Measurements from ENCODE around the gene ZNF697.

The ZNF697 gene

GRCh38 chr1:119660253-119661083 lies 12.4 kb upstream of the ZNF697 start:
- no peak for DNase-seq

GRCh38 chr1:119659628-119660027 lies 11.6 kb upstream of the ZNF697 start:
- no peak for DNase-seq

- DNase-seq, result no peak
Measured at GRCh38 chr1:119656410-119656955, 8.4 kb upstream of the ZNF697 start.

- DNase-seq, result no peak
Measured at GRCh38 chr1:119655154-119655553, 7.1 kb upstream of the ZNF697 start.

GRCh38 chr1:119653839-119654170 lies 5.7 kb upstream of the ZNF697 start:
- DNase-seq, result no peak

- no peak for DNase-seq
Measured at GRCh38 chr1:119653135-119653838, 5.2 kb upstream of the ZNF697 start.

GRCh38 chr1:119652587-119652986 lies 4.5 kb upstream of the ZNF697 start:
- DNase-seq, result no peak

GRCh38 chr1:119651641-119652040 lies 3.6 kb upstream of the ZNF697 start:
- no peak for DNase-seq

- no peak for DNase-seq
Measured at GRCh38 chr1:119651133-119651532, 3.1 kb upstream of the ZNF697 start.

GRCh38 chr1:119648620-119649004 lies 546 bp upstream of the ZNF697 start:
- DNase-seq, result no peak

- peak in 1 of 2 experiments; percentile 12 for DNase-seq
Measured at GRCh38 chr1:119647228-119647733, 785 bp downstream of the ZNF697 start.

GRCh38 chr1:119646521-119647227 lies 1.4 kb downstream of the ZNF697 start:
- no peak for DNase-seq

- no peak for DNase-seq
Measured at GRCh38 chr1:119639109-119639508, 9.0 kb downstream of the ZNF697 start.

GRCh38 chr1:119637710-119638109 lies 10.4 kb downstream of the ZNF697 start:
- DNase-seq, result no peak

- no peak for DNase-seq
Measured at GRCh38 chr1:119636491-119637089, 11.5 kb downstream of the ZNF697 start.

GRCh38 chr1:119635811-119636390 lies 12.2 kb downstream of the ZNF697 start:
- DNase-seq, result no peak

- no peak for DNase-seq
Measured at GRCh38 chr1:119634016-119634415, 14.1 kb downstream of the ZNF697 start.

GRCh38 chr1:119633575-119633974 lies 14.5 kb downstream of the ZNF697 start:
- no peak for DNase-seq

- DNase-seq, result no peak
Measured at GRCh38 chr1:119632841-119633240, 15.2 kb downstream of the ZNF697 start.

- DNase-seq, result no peak
Measured at GRCh38 chr1:119632103-119632490, 16.0 kb downstream of the ZNF697 start.

GRCh38 chr1:119631433-119632102 lies 16.5 kb downstream of the ZNF697 start:
- peak; percentile 14 to 92 for DNase-seq

- no peak for DNase-seq
Measured at GRCh38 chr1:119631086-119631432, 17.0 kb downstream of the ZNF697 start.

All from NCI-H446 (cell line).